IPS-20b (cell line): ENCODE measurements around the gene GPC1.

Source experiments
- H3K27ac ChIP-seq: one replicate; pipeline ENCODE4 v1.5.1; 2013; ENCODE audit warnings: low read length
- H3K27me3 ChIP-seq: 2 replicates; pipeline ENCODE4 v1.6.1; 2013; ENCODE audit warnings: mild to moderate bottlenecking, low read length, inconsistent platforms; ENCODE audit not compliant: insufficient read depth
- H3K36me3 ChIP-seq: 2 replicates; pipeline ENCODE4 v1.6.1; 2013; ENCODE audit warnings: low read depth, mild to moderate bottlenecking, inconsistent platforms, low read length, moderate library complexity; ENCODE audit not compliant: insufficient read depth
- H3K4me1 ChIP-seq: 2 replicates; pipeline ENCODE4 v1.6.1; 2013; ENCODE audit warnings: mild to moderate bottlenecking, control low read depth, inconsistent platforms, low read length, moderate library complexity; ENCODE audit not compliant: insufficient read depth
- H3K4me3 ChIP-seq: 2 replicates; pipeline ENCODE4 v1.5.1; 2013; ENCODE audit warnings: mild to moderate bottlenecking, low read length, inconsistent platforms
- H3K9ac ChIP-seq: 2 replicates; pipeline ENCODE4 v1.6.1; 2013; ENCODE audit warnings: low read depth, mild to moderate bottlenecking, inconsistent platforms, low read length, moderate library complexity
- H3K9me3 ChIP-seq: 2 replicates; pipeline ENCODE4 v1.6.1; 2013; ENCODE audit warnings: mild to moderate bottlenecking, low read depth, low read length, inconsistent platforms; ENCODE audit not compliant: insufficient read depth

GPC1 gene

DNA sequence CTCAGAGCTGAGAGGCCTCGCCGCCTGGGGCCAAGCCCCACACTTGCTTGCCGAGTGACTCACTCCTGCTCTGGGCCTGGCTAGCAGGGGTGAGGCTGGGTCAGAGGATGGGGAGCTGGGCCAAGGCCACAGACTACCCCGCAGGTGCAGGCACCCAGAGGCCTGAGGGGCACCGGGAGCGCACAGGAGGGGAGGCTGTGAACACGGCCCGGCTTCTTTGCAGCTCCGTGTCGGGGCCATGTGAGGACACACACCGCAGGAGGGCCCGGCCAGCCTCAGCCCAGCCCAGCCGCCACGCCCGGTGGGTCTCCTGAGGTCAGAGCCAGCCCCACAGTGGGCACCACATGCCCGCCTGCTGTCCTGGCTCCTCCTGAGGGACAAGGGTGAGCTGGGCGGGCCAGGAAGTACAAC, 8.4 kb downstream of the GPC1 start:
- Histone ChIP-seq H3K36me3 (no peaks in the 10 kb centered on the region), H3K9ac (no peak overlapping the region), H3K9me3 (no peaks in the 10 kb centered on the region), H3K4me3 (no peak overlapping the region), H3K27ac (no peak overlapping the region), H3K27me3 (no peaks in the 10 kb centered on the region), H3K4me1 (no peaks in the 10 kb centered on the region)

DNA sequence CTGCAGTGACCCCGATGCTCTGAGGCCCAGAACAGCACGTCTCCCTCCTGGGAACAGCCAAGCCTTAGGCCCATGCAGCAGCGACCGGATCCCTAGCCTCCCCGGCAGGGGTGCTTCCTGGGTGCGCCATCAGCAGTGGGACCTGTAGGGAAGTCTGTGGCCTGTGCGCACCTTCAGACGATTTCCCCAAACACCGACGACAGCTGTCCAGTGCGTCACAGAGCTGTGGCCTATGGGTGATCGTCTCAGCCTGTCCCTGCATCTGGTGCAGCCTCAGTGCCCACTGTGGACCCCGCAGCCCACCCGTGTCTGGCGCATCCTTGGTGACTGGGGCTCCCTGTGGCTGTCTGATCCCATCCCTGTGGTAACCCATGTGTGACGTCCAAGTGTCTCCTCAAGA, 9.0 kb downstream of the GPC1 start:
- Histone ChIP-seq H3K4me3 (no peak overlapping the region), H3K9me3 (no peaks in the 10 kb centered on the region), H3K36me3 (no peaks in the 10 kb centered on the region), H3K4me1 (no peaks in the 10 kb centered on the region), H3K9ac (no peak overlapping the region), H3K27ac (no peak overlapping the region), H3K27me3 (no peaks in the 10 kb centered on the region)

DNA sequence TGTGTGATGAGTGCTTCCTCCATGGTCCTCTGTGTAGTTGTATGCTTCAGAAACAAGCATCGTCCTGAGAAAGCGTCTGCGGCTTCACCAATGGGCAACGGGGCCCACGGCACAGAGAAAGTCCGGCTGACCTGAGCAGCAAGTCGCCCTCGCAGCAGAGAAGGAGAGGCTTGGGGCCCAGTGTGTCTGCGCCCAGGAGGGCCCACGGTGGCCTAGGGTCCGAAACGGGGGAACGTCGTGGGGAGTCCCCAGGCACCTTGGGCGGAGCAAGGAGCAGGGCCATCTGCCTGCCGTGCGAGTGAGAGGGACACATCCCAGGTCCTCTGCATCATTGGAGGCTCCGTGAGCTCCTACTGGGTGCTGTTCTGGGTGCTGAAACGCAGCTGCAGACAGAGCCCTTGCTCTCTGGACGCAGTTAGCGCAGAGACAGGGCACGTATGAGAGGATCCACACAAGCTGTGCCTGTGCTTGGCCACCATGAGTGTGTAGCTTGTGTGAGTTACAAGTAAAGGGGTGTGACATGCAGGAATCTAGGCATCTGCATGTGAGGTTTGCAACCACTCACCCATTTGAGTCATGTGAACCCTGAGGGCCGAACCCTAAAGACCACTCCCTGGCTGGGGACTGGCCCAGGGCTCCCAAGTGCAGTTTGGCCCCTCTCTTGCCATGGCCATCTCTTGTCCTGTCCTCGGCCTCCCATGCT, 10.6 kb downstream of the GPC1 start:
- Histone ChIP-seq H3K36me3 (no peaks in the 10 kb centered on the region), H3K4me1 (no peaks in the 10 kb centered on the region), H3K9ac (no peak overlapping the region), H3K27ac (no peak overlapping the region), H3K4me3 (no peak overlapping the region), H3K9me3 (no peaks in the 10 kb centered on the region), H3K27me3 (no peaks in the 10 kb centered on the region)

DNA sequence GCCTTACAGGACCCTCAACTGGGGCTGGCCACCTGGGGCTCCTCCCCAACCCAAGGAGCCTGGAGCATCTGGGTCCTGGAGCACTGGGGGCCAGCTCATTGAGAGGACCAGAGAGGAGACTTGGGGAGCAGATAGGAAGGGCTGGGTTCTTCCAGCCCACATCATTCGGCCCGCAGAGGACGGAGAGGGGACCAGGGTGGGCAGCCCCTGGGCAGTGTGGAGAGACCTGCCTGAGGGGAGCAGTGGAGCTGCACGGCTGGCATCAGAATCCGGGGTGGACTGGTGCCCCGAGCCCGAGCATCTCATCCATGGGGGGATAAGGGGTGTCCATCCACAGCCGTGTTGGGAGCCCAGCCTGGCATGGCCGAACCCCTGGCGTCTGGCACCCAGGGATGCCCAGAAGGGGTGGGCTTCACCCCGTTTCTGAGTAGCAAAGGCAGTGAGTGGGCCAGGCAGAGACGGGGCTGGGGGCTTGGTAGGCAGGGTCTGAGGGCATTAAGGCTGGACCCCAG, 11.3 kb downstream of the GPC1 start:
- Histone ChIP-seq H3K36me3 (no peaks in the 10 kb centered on the region), H3K9me3 (no peaks in the 10 kb centered on the region), H3K27me3 (peaks cover 5% of the 10 kb centered on the region), H3K4me3 (no peak overlapping the region), H3K27ac (no peak overlapping the region), H3K9ac (no peak overlapping the region), H3K4me1 (no peaks in the 10 kb centered on the region)

DNA sequence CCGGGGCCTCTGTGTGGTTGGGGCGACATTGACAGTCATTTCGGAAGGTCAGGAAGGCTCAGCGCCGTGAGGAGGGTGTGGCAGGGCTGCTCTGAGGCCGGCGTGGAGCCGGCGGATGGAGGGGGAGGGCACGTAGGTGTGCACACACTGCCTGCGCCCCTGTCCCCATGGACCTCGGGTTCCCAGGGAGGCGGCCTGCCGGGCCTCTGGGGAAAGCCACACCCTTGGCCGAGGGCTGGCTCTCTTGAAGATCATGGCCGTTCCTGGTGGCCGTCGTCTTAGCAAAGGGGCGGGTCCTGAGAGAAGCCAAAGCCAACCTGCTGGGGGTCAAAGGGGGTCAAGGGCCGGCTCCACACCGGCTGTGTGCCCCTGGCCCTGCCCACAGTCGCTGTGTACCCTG, 11.9 kb downstream of the GPC1 start:
- Histone ChIP-seq H3K36me3 (no peaks in the 10 kb centered on the region), H3K4me1 (no peaks in the 10 kb centered on the region; the same call in 1 of the 2 replicates), H3K27ac (no peak overlapping the region), H3K4me3 (no peak overlapping the region), H3K9me3 (no peaks in the 10 kb centered on the region), H3K27me3 (peaks cover 10% of the 10 kb centered on the region), H3K9ac (no peak overlapping the region)

DNA sequence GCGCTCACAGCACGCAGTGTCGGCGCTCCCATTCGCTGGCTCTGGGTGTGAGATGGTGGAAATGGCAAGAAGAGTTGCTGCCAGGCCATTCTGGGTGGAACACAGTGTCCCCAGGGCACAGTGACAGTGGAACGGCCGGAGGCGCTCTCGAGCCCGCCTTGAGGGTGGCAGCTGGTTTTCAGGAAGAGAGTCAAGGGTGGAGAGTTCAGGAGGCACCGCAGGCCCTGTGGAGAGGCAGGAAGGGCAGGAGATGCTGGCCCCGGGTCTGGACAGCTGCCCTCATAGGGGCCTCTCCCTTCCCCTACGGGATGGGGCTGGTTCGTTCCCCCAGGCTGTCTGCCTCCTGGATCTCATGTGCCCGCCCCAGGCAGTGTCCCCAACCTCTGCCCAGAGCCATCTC, 12.5 kb downstream of the GPC1 start:
- peaks cover 10% of the 10 kb centered on the region for H3K27me3 ChIP-seq
- no peak overlapping the region for H3K9ac ChIP-seq
- no peaks in the 10 kb centered on the region for H3K9me3 ChIP-seq
- H3K4me1 ChIP-seq, result no peaks in the 10 kb centered on the region; the same call in 1 of the 2 replicates
- H3K4me3 ChIP-seq, result no peak overlapping the region
- no peak overlapping the region for H3K27ac ChIP-seq
- H3K36me3 ChIP-seq, result no peaks in the 10 kb centered on the region

DNA sequence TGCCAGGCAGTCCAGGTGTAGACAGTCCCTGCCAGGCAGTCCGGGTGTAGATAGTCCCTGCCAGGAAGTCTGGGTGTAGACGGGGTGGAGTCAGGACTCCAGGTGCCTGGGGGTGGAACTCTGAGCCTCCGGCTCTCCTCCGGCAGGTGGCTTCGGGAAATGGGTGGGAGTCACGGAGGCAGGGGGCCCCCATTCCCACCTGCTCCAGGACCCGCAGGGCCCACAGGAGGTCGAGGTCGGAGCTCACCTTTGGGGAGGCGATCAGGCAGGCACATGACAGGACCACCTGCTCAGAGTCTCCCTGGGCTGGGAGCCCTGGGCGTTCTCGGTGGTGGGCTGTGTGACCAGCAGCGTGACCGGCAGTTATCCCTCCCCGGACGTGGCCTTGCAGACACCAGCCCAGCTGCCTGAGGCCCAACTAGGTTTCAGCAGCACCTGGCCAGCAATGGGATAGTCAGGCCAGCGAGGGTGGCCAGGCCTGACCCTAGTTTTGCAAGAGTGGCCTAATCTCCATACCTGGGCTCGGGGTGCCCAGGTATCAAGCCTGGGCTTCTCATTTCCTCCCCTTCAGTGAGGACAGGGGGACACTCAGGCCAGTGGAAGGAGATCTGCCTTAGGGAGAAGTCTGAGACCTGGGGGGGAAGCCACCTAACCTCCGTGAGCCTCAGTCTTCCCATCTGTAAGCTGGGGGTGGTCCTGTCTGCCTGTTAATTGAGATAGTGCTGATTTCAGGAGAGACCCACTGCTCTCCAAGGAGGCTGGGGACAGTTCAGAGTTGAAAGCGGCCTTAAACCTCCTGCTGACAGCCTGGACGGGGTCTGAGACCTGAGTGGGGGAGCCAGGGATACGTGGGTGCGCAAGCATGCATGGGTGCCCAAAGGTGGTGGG, 13.2 kb downstream of the GPC1 start:
- no peak overlapping the region for H3K27ac ChIP-seq
- H3K36me3 ChIP-seq, result no peaks in the 10 kb centered on the region
- H3K9me3 ChIP-seq, result no peaks in the 10 kb centered on the region
- H3K9ac ChIP-seq, result no peak overlapping the region
- H3K4me1 ChIP-seq, result no peaks in the 10 kb centered on the region; the same call in 1 of the 2 replicates
- H3K4me3 ChIP-seq, result no peak overlapping the region
- H3K27me3 ChIP-seq, result peaks cover 12% of the 10 kb centered on the region

DNA sequence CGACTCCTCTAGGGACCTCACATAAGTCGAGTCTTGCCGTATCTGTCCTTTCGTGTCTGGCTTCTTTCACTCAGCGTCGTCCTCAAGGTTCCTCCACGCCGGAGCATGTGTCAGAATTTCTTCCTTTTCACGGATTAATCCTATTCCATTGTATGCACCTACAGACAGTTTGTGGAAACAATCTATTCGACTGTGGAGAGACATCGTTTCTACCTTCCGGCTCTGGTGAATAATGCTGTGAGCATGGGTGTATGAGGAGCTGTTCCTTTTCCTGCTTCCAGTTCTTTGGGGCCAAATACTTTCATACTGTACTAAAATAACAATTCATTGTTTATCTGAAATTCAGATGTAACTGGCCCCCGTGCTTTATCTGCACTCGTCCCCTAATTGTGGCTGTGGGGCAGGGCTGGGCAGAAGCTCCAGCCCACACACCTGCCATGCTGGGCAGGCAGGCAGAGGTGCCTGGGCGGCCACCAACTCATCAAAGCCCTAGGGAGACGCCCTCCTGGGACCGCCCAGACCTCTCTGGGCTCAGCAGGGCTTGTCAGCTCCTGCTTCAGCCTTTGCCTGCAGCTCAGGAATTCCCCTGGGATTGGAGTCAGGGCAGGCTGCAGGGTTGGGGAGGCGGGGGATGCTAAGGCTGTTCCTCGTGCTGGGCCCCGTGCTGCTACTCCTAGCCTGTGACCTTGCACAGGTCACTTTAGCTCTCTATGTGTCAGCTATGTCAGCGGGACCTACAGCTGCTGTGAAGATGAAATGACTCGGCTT, 14.5 kb downstream of the GPC1 start:
- peaks cover 5% of the 10 kb centered on the region; the same call in 1 of the 2 replicates for H3K4me1 ChIP-seq
- H3K27me3 ChIP-seq, result peaks cover 25% of the 10 kb centered on the region
- no peaks in the 10 kb centered on the region for H3K36me3 ChIP-seq
- H3K9ac ChIP-seq, result no peak overlapping the region
- H3K27ac ChIP-seq, result no peak overlapping the region
- H3K4me3 ChIP-seq, result no peak overlapping the region
- H3K9me3 ChIP-seq, result no peaks in the 10 kb centered on the region

DNA sequence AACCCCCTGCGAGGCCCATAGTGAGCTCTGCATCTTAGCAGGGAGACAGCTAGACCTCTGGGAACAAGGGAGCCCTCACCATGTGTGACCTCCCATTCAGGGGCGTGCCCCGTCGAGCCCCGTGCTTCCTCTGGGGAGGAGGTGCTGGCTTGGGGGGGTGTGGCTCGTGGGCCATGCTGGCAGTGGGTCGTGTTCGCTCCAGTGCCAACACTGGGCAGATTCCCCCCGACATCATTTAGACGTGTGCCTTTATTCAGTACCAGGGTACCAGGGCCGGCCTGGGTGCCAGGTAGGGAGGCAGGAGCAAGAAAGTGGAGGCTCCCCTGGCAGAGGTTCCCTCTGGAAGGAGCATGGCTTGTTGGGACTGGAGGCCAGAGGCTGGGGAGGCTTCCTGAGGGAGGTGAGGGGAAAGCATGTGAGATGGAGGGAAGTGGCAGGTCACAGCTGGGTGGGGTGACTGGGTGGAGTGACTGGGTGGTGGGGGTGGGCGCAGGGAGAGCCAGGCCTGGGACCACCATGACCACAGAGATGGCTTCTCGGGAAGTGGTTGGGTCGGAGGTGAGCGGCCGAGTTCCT, 15.2 kb downstream of the GPC1 start:
- H3K27ac ChIP-seq, result no peak overlapping the region
- H3K36me3 ChIP-seq, result no peaks in the 10 kb centered on the region
- peaks cover 11% of the 10 kb centered on the region; the same call in 1 of the 2 replicates for H3K4me1 ChIP-seq
- peaks cover 31% of the 10 kb centered on the region for H3K27me3 ChIP-seq
- no peak overlapping the region for H3K9ac ChIP-seq
- no peak overlapping the region for H3K4me3 ChIP-seq
- H3K9me3 ChIP-seq, result no peaks in the 10 kb centered on the region

DNA sequence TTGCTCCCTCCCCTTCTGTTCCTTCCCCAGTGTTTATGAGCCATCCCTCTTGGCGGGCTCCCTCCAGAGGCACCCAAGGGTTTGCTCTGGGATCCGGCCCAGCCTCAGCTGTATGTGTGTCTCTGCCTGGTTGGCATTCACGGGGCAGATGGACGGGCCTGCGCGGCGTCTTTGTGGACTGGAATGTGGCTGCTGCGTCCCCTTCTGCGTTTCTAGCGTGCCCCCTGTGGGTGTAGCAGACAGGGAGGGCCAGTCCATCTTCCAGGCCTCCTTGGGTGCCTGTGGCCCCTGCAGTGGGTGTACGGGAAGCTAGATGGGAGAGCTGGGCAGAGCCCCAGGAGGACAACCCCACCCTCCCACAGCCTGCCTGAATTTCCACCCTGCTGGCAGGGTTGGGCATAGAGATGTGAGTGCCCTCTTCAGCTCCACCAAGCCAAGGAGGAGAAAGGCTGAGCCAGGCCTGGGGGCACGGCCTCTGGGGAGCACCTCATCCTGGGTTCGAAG, 15.7 kb downstream of the GPC1 start:
- Histone ChIP-seq H3K27me3 (peaks cover 37% of the 10 kb centered on the region), H3K36me3 (no peaks in the 10 kb centered on the region), H3K9me3 (no peaks in the 10 kb centered on the region), H3K4me3 (no peak overlapping the region), H3K9ac (no peak overlapping the region), H3K4me1 (peaks cover 11% of the 10 kb centered on the region; the same call in 1 of the 2 replicates), H3K27ac (no peak overlapping the region)
